CD4-positive, alpha-beta T cell treated with Interleukin-2 at 100 ng/mL for 4 hours (primary cell): ENCODE data around the gene SFI1.
"Not testable (repeated sequence)": the region's sequence is repeated elsewhere in the genome, so short reads cannot be mapped to it uniquely, and the experiment has no call there.

Source experiments
- DNase-seq: peaks from one replicate; pipeline ENCODE4 v3.0.0-alpha.2; 2020; ENCODE audit warnings: low spot score

Gene SFI1

DNA sequence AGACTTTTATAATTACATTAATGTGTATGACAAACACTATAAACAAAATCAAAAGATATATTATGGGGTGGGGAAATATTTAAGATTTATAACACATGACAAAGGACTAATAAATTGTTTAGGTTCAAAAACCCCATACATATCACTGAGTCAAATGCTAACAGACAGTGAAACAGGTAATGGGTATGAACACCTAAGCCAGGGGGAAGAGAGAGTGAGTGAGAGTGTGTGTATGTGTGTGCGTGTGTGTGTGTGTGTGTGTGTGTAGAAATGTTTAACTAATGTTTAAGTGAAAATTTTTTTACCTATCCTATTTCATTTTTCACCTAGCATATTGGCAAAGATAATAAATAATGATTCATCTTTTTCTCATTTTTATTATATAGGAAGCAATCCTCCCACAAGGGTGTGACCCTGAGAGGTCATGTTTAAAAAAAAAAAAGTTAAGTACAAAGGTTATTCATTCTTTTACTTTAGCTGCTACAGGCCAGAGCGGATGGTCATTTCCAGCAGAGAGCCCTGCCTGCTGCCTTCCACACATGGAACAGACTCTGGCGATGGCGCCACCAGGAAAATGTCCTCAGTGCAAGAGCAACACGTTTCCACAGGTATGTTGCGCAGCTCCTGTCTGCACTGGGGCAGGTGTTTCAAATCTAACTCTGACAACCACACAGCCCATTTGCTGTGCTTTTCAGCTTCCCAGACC lies 92.8 kb downstream of the SFI1 start:
- no peak for DNase-seq

DNA sequence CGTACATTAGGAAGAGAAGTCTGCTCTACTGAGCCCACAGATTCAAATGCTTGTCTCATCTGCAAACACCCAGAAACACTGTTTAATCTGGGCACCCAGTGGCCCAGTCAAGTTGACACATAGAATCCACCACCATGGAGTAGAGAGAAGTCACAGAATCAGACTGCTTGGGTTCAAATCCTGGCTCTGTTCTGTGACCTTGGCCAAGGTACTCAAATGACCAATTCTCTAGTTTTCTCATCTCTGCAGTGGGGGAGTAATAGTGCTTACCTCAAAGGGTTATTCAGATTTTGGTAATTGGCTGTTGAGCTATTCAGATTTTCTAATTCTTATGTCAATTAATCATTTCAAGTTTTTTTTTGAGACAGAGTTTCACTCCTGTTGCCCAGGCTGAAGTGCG lies 93.8 kb downstream of the SFI1 start:
- not testable (repeated sequence) for DNase-seq

DNA sequence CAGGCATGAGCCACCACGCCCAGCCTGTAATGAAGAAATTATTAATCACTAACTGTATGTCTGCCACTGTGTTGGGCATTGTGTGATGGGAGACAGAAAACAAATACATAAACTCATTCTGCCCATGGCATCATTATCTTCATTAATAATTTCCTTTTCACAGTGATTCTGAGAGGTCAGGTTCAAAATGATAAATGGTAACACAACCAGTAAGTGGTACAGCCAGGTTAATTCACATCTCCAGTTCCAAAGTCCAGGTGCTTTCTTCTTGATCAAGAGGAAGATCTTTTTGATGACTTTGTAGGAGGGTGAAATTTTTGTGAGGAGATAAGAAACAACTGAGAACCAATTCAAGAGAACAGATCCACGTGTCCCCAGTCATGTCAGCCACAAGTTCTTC lies 98.9 kb downstream of the SFI1 start:
- DNase-seq, result no peak

DNA sequence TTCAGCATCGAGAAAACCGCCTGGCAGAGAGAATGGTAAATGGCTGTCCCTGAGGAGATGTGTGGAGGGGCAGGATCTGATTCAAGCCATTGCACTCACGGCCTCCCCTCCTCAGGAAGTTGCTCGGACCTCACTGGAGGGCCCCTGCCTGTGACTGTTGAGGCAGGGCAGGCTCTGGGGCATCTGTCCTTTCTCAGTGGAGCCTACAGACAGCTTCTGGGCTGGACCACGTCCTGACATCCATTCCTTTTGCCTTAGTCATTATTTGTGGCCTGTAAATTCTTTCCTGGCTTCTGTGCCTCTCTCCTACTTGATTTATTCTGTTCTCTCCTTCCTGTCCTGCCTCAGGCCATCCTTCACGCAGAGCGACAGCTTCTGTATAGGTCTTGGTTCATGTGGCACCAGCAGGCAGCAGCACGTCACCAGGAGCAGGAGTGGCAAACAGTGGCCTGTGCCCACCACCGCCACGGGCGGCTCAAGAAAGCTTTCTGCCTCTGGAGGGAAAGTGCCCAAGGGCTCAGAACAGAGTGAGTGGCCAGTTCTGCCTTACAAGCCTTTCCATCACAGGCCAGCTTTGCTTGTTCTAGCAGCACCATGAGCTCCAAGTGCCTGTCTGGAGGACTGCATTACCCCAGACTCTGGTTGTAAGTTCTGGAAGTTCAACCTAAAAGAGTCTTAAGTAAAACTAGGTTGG lies 106.1 kb downstream of the SFI1 start:
- no peak for DNase-seq

DNA sequence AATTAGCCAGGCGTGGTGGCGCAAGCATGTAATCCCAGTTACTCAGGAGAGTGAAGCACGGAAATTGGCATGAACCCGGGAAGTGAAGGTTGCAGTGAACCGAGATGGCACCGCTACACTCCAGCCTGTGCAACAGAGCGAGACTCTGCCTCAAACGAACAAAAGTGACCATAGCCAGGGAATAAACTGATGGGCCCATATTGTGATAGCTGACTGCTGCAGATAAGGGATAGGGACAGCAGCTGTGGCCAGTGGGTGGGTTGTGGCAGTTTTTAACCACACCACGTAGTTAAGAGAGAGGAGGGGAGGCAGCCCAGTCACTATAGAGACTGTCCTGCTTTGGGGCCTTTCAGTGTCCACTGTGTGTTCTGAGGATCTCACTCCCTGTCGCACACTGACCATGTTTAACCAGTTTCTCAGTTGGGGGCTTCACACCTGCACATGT lies 106.8 kb downstream of the SFI1 start:
- DNase-seq, result no peak

DNA sequence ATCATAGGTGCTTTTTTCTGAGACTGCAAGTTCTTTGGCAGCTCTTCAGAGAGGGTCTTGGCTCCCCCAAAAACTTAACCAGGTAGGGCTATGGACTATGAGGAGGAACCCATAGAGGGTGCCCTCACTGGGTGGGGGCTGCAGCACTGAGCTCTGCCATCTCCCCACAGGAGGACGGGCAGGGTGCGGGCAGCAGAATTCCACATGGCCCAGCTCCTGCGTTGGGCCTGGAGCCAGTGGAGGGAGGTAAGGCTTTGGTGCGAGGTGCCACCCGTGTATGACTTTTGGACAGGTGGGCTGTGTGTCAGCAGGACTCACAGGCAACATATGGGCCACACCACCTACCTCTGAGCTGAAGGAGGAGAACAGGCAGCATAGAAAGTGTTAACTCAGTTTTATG lies 107.2 kb downstream of the SFI1 start:
- no peak for DNase-seq

DNA sequence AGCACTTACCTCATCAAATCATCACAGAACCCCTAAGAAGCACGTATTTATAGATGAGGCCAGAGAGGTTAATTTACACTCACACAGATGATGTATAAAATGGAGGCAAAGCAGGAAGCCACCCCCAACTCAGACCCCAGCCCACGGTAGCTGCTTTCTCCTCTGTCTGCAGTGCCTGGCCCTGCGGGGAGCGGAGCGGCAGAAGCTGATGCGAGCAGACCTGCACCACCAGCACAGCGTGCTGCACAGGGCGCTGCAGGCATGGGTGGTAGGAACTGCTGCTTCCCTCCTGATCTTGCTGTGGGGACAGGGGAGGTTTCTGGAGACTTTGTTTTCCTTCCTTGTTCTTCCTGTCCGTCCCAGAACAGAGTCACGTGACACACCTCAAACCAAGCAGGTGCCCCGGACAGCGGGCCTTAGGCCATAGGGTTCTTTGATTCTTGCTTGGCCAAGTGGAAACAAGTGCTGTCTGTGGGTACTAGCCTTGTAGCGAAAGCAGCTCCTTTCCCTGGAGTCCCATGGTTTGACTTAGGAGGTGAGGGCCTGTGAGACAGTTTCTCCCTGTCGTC lies 107.9 kb downstream of the SFI1 start:
- no peak for DNase-seq

DNA sequence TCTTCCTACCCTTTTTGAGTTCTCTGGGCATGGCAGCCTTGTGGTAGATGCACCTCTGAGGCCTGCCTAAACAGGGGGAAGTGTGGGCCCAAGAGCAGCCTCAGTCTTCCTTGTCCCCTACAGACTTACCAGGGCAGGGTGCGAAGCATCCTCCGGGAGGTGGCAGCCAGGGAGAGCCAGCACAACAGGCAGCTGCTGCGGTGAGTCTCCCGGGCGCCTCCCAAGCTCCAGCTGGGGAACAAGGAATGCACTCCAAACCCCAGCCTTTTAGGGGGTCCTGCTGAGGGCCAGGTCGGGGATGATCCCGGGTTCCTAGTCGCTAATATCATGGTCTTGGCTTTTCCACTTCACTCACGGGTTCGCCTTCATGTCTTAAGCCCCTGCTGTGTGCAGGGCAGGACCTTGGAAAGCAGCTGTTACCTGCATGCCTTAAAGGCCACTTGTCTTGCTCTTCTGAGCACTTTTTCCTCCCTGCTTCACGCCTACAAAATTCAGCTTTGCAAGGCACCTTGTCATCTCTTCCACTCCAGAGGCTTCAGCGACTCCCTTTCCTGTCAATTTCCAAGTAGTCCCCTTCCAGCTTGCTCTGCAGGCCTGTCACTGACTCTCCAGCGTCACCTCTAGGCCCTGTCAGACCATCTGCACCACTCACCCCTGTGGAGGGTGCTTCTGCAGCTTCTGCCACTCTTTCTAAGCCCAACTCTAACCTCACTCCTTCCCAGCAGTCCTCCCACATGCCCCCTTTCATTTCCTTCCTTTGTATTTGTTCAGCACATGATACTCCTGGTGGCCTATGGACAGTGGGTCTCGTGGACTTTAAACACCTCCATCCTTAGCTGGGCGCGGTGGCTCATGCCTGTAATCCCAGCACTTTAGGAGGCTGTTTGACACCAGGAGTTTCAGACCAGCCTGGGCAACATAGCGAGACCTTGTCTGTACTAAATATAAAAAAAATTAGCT lies 108.7 kb downstream of the SFI1 start:
- no peak for DNase-seq

DNA sequence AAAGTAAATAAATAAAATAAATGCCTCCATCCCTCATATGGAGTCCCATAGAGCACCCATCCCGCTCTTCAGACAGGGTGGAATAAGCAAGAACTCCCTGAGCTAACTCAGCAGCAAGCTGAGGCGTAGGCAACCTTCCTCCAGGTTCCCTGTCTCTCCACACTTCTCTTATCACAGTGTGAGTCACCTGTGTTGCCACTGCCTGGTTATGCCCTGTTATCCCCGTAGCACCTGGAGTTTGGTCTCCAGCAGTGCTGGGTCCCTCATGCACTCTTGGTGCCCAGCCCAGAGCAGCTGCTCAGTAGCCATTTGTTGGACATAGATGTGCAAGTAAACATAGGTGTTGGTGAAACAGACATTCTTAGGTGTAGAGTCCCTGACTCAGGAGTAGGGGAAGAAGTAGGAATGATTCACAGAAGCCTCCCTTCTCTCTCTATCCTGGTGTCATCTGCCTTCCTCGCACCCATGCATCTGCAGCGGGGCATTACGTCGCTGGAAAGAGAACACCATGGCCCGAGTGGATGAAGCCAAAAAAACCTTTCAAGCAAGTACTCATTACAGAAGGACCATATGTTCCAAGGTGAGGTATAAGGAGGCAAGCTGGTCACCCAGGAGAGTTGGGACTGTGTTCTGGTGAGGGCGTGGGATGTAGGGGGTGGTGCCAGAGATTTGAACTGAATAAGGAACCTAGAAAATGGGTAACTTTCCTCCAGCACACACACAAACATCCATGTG lies 109.7 kb downstream of the SFI1 start:
- no peak for DNase-seq

DNA sequence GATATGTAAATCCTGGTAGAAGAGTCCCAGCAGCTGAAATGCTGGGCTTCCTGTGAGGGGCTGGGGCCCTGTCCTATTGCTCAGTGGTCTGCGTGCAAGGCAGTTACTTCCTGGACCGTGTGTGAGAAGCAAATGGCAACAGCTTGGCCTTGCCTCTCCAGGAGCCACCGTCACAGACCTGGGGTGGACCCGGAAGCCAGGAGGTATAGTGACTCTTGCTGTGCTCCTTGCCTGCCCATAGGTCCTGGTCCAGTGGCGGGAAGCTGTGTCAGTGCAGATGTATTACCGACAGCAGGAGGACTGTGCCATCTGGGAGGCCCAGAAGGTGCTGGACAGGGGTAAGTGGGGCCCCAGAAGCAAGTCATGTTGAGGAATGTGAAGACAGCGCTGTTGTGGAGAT lies 111.4 kb downstream of the SFI1 start:
- DNase-seq, result no peak

DNA sequence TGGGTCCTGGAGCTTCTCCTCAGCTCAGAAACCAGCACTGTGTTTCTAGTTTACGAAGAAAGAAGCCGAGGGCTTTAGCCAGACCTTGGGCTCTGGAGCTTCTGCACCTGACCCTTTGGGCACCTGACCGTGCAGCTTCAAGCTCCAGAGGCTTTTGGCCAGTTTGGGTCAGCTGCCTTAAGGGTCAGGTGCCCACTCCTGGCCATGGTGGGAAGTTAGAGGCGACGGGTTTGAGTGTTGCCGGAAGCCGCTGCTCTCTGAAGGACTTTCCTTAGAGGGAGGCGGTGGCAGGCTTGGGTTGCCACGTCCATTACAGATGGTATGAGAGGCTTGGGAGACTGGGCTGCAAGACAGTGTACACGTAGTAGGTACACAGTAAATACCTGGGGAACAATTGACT lies 113.4 kb downstream of the SFI1 start:
- DNase-seq, result no peak

DNA sequence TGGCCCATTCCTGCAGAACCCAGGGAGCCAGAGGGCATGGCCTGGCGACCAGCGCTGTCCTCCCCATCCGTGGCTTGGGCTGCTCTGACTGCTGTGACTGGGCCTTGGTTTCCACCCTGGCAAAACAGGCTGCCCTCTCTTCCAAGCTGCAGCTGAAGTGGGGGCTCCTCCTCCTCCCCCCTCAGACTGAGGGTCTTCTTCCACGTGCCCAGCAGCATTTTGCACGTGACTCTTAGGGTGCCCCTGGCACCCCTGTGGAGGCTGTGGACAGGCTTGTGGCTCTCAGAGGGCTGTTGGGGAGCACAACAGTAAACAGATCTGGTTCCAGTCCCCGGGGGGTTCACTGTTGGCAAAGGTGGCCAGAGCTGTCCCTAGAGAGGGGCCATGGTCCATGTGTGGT lies 114.3 kb downstream of the SFI1 start:
- no peak for DNase-seq

DNA sequence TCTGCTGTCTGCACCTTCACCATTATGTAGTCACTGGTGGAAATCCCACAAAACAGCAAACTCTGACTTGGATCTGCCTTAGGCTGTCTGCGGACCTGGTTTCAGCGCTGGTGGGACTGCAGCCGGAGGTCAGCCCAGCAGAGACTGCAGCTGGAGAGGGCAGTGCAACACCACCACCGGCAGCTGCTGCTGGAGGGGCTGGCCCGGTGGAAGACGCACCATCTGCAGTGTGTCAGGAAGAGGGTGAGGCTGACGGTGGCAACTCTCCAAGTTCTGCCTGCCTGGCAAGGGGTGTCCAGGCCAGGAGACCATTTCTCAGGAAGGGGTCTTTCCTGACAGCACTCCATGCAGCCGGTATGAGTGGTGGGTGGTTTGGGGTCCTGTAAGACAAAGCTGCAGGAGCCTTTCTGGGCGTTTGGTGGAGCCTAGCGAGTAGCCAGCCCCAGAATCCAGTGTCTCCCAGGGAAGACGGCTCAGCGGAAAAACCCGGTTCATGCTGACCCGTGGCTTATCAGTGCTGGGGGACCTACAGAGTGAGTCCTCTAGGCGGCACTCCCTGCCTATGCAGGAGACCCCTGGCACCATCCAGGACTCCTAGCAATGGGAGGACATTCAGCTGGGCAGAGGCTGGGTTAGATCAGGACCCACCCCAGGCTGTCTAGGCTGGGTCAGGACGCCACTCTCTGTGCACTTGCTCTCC lies 114.9 kb downstream of the SFI1 start:
- no peak for DNase-seq

DNA sequence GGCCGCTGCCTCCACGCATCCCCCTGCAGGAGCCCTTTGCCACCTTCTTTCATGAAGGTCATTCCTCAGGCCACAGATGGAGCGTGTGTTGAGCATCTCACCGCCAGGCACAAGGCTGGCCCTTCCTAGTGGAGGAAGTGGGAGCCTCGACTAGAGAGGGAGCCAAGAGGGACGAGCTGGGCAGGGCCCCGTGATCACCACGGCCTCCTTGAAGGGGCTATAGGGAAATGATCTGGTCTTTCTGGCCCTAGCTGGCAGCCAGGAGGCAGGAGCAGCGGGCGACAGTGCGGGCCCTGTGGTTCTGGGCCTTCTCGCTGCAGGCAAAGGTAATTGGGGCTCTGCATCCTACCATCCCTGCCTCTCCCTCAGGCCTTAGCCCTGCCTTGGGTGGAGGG lies 116.6 kb downstream of the SFI1 start:
- DNase-seq, result no peak

DNA sequence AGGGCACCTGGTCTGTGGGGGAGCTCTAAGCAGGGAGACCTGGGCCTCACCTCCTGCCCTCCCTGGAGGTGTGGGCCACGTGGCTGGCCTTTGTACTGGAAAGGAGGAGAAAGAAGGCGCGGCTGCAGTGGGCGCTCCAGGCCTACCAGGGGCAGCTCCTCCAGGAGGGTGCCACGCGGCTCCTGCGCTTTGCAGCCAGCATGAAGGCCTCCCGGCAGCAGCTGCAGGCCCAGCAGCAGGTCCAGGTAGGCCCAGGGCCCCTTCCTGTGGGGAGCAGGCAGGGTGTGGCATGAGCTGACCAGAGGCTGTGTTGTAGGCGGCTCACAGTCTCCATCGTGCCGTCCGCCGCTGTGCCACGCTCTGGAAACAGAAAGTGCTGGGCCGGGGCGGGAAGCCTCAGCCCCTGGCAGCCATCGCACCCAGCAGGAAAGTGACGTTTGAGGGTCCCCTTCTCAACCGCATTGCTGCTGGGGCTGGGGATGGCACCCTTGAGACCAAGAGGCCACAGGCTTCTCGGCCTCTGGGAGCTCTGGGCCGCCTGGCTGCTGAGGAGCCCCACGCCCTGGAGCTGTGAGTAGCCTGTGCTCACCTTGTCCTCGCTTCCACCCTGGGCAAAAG lies 117.1 kb downstream of the SFI1 start:
- DNase-seq, result no peak

DNA sequence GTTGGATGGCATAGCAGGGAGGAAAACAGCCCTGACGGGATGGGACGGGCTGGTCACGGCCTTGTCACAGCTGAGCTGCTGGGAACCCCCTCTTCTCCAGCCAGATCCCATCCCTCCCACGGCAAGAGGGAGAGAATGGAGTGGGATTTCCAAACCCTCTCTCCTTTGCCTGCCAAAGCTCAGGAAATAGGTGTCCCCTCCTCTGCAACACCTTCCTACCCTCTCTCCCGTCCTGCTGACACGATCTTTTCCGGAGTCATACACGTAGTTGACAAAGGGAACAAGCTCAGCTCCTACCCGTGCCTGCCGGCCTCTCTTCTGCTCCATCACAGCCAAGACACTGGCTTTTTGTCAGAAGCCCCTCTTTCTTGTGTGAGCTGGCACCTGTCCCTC lies 117.6 kb downstream of the SFI1 start:
- DNase-seq, result no peak

DNA sequence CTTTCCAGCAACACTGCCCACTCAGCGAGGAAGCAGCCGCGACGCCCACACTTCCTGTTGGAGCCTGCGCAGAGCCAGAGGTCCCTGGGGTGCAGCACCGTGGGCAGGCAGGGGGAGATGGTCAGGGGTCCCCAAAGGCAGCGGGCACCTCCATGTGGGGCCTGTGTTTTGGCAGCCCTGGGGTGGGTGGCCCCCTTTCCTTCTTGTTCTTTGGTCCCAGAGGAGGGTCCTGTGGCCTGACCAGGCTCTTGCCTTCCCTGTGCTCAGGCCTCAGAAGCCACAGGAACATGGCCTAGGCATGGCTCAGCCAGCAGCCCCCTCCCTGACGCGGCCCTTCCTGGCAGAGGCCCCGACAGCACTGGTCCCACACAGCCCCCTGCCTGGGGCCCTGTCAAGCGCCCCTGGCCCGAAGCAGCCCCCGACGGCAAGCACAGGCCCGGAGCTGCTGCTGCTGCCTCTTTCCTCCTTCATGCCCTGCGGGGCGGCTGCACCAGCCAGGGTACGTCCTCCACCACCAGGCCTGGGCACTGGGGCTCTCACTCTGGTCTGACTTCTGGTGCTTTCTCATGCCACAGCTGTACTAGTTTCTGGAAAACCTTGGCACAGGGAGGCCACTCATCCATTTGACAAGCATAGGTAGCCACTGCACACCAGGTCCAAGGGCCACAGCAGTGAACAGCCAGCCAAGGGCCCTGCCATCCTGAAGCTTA lies 118.6 kb downstream of the SFI1 start:
- DNase-seq, result no peak

DNA sequence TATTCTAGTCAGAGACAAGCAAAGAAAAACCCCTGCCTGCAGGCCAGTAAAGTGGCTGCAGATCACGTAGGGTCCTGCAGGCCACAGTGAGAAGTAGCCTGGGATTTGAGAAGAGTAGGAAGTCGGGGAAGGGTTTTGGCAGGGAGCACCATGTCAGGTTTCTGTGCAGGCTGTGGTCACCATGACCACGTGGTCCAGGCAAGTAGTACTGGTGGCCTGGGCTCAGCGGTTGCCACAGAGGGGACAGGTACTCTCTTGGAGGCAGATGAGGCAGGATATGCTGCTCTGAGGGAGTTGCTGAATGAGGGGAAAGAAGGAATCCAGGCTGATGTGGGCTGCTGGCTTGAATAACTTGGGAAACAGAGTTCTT lies 119.1 kb downstream of the SFI1 start:
- DNase-seq, result no peak

DNA sequence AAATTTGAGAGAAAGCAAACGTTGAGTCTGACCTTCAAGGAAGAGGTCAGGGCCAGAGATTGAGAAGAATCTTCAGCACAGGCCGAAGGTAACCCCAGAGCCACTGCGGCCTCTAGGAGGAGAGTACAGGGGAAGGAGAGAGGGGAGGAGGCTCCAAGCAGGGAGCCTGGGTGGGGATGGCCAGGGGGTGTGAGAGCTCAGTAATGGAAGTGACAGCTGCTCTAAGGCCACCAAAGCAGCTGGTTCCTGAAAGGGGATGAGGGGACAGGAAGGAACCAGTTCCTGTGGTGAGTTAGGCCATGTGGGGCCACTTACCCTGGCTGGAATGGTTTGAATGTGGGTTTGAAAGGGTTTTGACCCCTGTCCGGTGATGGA lies 119.6 kb downstream of the SFI1 start:
- DNase-seq, result no peak

DNA sequence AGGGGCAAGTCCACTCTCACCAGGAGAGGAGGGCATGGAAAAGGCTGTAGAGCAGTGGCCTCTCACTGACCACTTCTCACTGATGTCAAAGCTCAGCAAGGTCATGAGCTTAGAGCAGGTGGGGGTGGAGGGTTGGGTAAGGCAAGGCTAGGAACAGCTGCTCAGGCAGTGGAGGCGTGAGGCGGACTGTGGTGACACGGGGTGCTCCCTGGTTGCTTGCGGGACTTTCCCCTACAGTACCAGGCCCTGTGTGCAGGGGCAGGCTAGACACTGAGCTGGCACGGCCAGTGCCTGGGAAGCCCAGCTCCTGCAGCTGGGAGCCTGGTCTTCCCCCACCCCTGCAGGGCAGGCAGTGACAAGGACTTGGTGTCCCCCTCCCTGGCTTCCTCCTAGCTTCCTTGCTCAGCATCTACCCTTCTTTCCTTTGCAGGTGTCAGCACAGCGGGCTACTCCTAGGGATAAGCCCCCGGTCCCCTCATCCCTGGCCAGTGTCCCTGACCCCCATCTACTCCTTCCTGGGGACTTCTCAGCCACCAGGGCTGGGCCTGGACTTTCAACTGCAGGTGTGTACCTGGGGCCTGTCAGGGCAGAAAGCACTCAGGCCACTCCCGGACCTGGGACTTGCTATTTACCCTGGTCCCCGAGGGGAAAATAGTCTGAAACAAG lies 120.1 kb downstream of the SFI1 start:
- DNase-seq, result no peak
